ENCODE data around the gene DMWD. TPM values are rescaled to one million over a fixed set of nuclear protein-coding genes. Genes with fewer than 3 reads are reported as not detected.
A peak's percentile ranks its signal among the peaks of the same experiment; 100 is the strongest.

DMWD gene
- total RNA-seq, 2 experiments from 2014 or later: 23.5 to 26.0 TPM

DNA sequence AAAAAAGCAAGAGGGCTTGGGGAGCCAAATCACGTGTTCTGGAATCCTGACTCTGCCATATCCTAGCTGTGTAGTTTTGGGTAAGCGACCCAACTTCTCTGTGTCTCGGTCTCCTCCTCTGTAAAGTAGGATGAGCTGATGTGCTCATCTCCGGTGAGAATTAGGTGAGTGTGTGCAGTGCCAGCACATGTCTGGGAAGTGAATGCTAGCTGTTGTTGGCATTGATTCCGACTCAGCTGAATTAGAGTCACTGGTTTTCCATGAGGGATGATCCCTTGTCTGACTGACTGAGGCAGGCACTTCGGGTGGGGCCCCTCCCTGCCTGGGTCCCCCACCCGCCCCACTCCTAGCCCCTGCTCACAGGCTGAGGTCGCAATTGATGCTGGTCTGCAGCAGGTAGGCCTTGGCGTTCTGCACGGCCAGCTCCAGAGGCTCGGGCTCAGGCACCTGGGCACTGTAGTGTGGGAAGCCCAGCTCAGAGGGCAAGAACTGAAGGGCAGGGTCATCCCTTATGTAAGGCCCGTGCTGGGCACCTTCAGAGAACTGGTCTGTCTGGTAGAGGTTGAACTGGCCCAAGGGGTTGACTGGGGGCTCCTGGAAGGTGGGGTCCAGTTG, 21.6 kb upstream of the DMWD start:
- CTCF ChIA-PET: interaction anchor here (0.9 to 6.1 kb wide), 5 partner anchors 10 to 67 kb away, joined by 3 to 52 read pairs (median 4); partner anchors contain the start of gene SIX5
- Mint-ChIP-seq H3K9me3 (no peaks in the 10 kb centered on the region), H3K4me3 (no peak overlapping the region), H3K27me3 (peaks cover 2% of the 10 kb centered on the region), H3K36me3 (ENCODE audit: low read depth) (peaks cover 7% of the 10 kb centered on the region), H3K27ac (no peak overlapping the region), H3K4me1 (ENCODE audit: low read depth) (peaks cover 8% of the 10 kb centered on the region)
- TF ChIP-seq, protein P1, sequence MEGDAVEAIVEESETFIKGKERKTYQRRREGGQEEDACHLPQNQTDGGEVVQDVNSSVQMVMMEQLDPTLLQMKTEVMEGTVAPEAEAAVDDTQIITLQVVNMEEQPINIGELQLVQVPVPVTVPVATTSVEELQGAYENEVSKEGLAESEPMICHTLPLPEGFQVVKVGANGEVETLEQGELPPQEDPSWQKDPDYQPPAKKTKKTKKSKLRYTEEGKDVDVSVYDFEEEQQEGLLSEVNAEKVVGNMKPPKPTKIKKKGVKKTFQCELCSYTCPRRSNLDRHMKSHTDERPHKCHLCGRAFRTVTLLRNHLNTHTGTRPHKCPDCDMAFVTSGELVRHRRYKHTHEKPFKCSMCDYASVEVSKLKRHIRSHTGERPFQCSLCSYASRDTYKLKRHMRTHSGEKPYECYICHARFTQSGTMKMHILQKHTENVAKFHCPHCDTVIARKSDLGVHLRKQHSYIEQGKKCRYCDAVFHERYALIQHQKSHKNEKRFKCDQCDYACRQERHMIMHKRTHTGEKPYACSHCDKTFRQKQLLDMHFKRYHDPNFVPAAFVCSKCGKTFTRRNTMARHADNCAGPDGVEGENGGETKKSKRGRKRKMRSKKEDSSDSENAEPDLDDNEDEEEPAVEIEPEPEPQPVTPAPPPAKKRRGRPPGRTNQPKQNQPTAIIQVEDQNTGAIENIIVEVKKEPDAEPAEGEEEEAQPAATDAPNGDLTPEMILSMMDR (IDR thresholded peaks at IDR 0.05): no peak
- intact Hi-C loops (cut with micrococcal nuclease): no loop called here
- DNase-seq (no peak), ATAC-seq (no peak)
- POLR2A ChIA-PET: interaction anchor here (1.0 to 2.6 kb wide), 6 partner anchors 9 to 32 kb away, joined by 3 to 8 read pairs (median 4); partner anchors contain the start of genes DMPK and DMWD

DNA sequence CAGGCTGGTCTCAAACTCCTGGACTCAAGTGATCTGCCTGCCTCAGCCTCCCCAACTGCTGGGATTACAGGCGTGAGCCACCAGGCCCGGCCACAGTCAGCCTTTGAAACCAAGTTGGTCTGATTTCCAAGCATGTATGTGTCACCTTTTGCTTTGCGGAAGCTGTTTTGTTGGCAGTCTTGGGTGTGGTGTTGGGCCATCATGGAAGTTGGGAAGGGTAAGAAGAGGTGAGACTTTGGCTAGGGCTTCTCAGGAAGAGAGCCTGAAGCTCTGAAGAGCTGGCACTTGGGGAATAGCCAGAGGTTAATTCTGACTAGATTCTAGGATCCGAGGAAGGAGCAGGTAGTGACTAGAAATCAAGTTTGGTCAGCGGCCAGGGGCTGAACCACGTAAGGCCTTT, 19.7 kb upstream of the DMWD start:
- Mint-ChIP-seq H3K27me3 (peaks cover 2% of the 10 kb centered on the region), H3K27ac (no peak overlapping the region), H3K4me1 (ENCODE audit: low read depth) (peaks cover 8% of the 10 kb centered on the region), H3K4me3 (no peak overlapping the region), H3K9me3 (no peaks in the 10 kb centered on the region), H3K36me3 (ENCODE audit: low read depth) (peaks cover 7% of the 10 kb centered on the region)
- ChIA-PET CTCF (interaction anchor here (3.3 kb wide), 1 partner anchor 43 kb away, joined by 17 read pairs; the partner anchor contains the start of gene SIX5), POLR2A (interaction anchor here (1.2 kb wide), 1 partner anchor 11 kb away, joined by 4 read pairs; no protein-coding TSS in a partner anchor)
- TF ChIP-seq, protein P1 (IDR thresholded peaks at IDR 0.05): no peak
- ATAC-seq (no peak), DNase-seq (no peak)
- intact Hi-C loops (cut with micrococcal nuclease): no loop called here

DNA sequence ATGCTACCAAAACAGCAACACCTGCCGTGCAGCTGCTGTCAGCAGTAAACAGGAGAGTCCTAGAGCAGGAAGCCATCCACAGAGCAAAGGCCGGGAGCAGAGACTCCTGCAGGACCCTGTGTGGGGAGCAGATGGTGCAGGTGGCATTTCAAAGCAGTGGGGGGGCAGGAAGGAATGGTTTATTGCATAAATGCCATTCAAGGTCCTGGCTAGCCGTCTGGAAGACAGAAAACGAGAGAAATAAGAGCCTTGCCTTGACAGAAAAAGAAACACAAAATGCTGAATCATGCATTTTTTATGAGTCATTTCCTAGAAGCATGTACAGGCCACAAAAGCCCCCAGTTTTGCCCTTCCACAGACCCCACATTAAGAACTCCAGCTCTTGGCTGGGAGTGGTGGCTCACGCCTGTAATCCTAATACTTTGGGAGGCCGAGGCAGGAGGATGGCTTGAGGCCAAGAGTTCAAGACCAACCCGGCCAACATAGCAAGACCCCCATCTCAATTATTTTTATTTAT, 17.1 kb upstream of the DMWD start:
- ATAC-seq (peak; percentile 58), DNase-seq (no peak)
- ChIA-PET CTCF (interaction anchor here (1.6 to 3.4 kb wide), 3 partner anchors 7 to 40 kb away, joined by 7 to 17 read pairs (median 12); partner anchors contain the start of gene SIX5), POLR2A (interaction anchor here (0.8 to 1.4 kb wide), 2 partner anchors 10 to 29 kb away, joined by 3 to 4 read pairs; no protein-coding TSS in a partner anchor)
- H3K4me1 Mint-ChIP-seq (ENCODE audit: low read depth): peaks cover 6% of the 10 kb centered on the region
- no peak overlapping the region for H3K27ac Mint-ChIP-seq
- H3K9me3 Mint-ChIP-seq: no peaks in the 10 kb centered on the region
- peaks cover 2% of the 10 kb centered on the region for H3K27me3 Mint-ChIP-seq
- intact Hi-C loops (cut with micrococcal nuclease): no loop called here
- peaks cover 4% of the 10 kb centered on the region for H3K36me3 Mint-ChIP-seq (ENCODE audit: low read depth)
- no peak overlapping the region for H3K4me3 Mint-ChIP-seq
- TF ChIP-seq, protein P1 (IDR thresholded peaks at IDR 0.05): no peak

DNA sequence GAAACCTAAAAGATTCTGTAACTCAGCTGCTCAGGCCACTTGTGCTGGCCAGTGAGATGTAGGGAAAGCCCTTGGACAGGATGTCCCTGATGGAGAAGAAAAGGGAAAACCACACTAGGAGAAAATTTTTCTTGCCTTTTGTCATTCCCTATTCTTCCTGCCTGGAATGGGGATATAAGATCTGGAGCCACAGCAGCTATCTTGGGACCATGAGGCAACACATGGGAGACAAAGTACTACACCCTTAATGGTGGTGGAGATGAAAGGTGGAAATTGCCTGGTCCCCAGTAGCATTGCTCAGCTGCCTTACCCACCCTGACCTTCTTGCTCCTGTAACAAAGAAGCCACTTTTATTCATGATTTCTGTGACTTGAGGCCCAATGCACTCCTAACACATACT, 13.1 kb upstream of the DMWD start:
- TF ChIP-seq, protein P1 (IDR thresholded peaks at IDR 0.05): no peak

DNA sequence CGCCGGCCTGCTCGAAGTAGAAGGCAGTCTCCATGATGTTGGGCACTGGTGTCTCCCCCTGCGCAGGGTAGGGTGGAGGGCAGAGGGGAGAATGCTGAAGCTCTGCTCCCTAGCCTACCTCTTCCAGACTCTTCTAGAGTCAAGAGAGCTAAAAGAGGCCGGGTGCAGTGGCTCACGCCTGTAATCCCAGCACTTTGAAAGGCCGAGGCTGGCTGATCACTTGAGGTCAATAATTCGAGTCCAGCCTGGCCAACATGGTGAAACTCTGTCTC, 12.2 kb upstream of the DMWD start:
- Mint-ChIP-seq H3K27ac (no peak overlapping the region), H3K27me3 (peaks cover 1% of the 10 kb centered on the region), H3K36me3 (ENCODE audit: low read depth) (no peaks in the 10 kb centered on the region), H3K4me1 (ENCODE audit: low read depth) (peaks cover 6% of the 10 kb centered on the region), H3K4me3 (no peak overlapping the region), H3K9me3 (no peaks in the 10 kb centered on the region)
- no peak for ATAC-seq
- no peak for DNase-seq
- CTCF ChIA-PET: interaction anchor here (0.9 to 2.3 kb wide), 3 partner anchors 10 to 35 kb away, joined by 3 to 17 read pairs (median 5); partner anchors contain the start of gene SIX5
- intact Hi-C loops (cut with micrococcal nuclease): no loop called here
- TF ChIP-seq, protein P1 (IDR thresholded peaks at IDR 0.05): no peak
- POLR2A ChIA-PET: interaction anchor here (0.7 kb wide), 1 partner anchor 32 kb away, joined by 3 read pairs; no protein-coding TSS in a partner anchor

More for the DNA sequence above, 13.1 kb upstream of the DMWD start:
- H3K27me3 Mint-ChIP-seq: peaks cover 1% of the 10 kb centered on the region
- ChIA-PET CTCF (interaction anchor here (1.3 to 2.3 kb wide), 3 partner anchors 11 to 36 kb away, joined by 5 to 17 read pairs (median 5); partner anchors contain the start of gene SIX5), POLR2A (interaction anchor here (0.7 kb wide), 1 partner anchor 33 kb away, joined by 3 read pairs; no protein-coding TSS in a partner anchor)
- ATAC-seq: no peak
- no peaks in the 10 kb centered on the region for H3K36me3 Mint-ChIP-seq (ENCODE audit: low read depth)
- DNase-seq: no peak
- intact Hi-C loops (cut with micrococcal nuclease): no loop called here
- H3K27ac Mint-ChIP-seq: no peak overlapping the region
- H3K4me1 Mint-ChIP-seq (ENCODE audit: low read depth): peaks cover 6% of the 10 kb centered on the region
- H3K4me3 Mint-ChIP-seq: no peak overlapping the region
- H3K9me3 Mint-ChIP-seq: no peaks in the 10 kb centered on the region

Data from activated CD8-positive, alpha-beta T cell treated with anti-CD3 and anti-CD28 coated beads for 36 hours (primary cell).